GM18508 (cell line): ENCODE results near the gene RPF1.
"Not testable (repeated sequence)": the region's sequence is repeated elsewhere in the genome, so short reads cannot be mapped to it uniquely, and the experiment has no call there.

Experiments
- ATAC-seq: cut with Tn5 transposase; IDR thresholded peaks from one replicate; pipeline ENCODE4 v1.9.1; 2021; ENCODE audit warnings: moderate number of reproducible peaks; ENCODE audit not compliant: insufficient read depth, unreplicated experiment

Gene RPF1

GRCh38 chr1:84489766-84490165 is 10.7 kb downstream of the RPF1 start:
- ATAC-seq: no peak

GRCh38 chr1:84492726-84493125 is 13.7 kb downstream of the RPF1 start:
- ATAC-seq: no peak

- no peak for ATAC-seq
These were observed 14.7 kb downstream of the RPF1 start for GRCh38 chr1:84493747-84494146.

- no peak for ATAC-seq
These were observed 17.4 kb downstream of the RPF1 start for GRCh38 chr1:84496498-84496897.

- ATAC-seq: no peak
These were observed 18.7 kb downstream of the RPF1 start for GRCh38 chr1:84497631-84498275.

- ATAC-seq: no peak
These were observed 23.9 kb downstream of the RPF1 start for GRCh38 chr1:84502927-84503326.

- no peak for ATAC-seq
These were observed 25.8 kb downstream of the RPF1 start for GRCh38 chr1:84504580-84505492.

- ATAC-seq: peak; percentile 7
These were observed 26.5 kb downstream of the RPF1 start for GRCh38 chr1:84505493-84506001.

GRCh38 chr1:84506002-84506728 is 27.1 kb downstream of the RPF1 start, which contains the start of the genes GNG5 and SPATA1:
GNG5 (minus strand) TSS chr1:84506581; CDS start chr1:84506091, 490 bp downstream.
SPATA1 (plus strand) TSS chr1:84506386; CDS start chr1:84516360, 9,974 bp downstream.
- peak; percentile 68 for ATAC-seq

- no peak for ATAC-seq
These were observed 27.8 kb downstream of the RPF1 start for GRCh38 chr1:84506729-84507453.

- not testable (repeated sequence) for ATAC-seq
These were observed 28.8 kb downstream of the RPF1 start for GRCh38 chr1:84507887-84508286.

- ATAC-seq: no peak
These were observed 29.4 kb downstream of the RPF1 start for GRCh38 chr1:84508510-84508909.

GRCh38 chr1:84509029-84509428 is 30.0 kb downstream of the RPF1 start:
- no peak for ATAC-seq

GRCh38 chr1:84510165-84510564 is 31.1 kb downstream of the RPF1 start:
- ATAC-seq: no peak

GRCh38 chr1:84510668-84511067 is 31.6 kb downstream of the RPF1 start:
- no peak for ATAC-seq

- no peak for ATAC-seq
These were observed 45.5 kb downstream of the RPF1 start for GRCh38 chr1:84524590-84524989.

GRCh38 chr1:84525779-84526178 is 46.7 kb downstream of the RPF1 start:
- no peak for ATAC-seq

GRCh38 chr1:84538599-84538998 is 59.5 kb downstream of the RPF1 start:
- no peak for ATAC-seq

- no peak for ATAC-seq
These were observed 60.9 kb downstream of the RPF1 start for GRCh38 chr1:84539972-84540371.

GRCh38 chr1:84540759-84541158 is 61.7 kb downstream of the RPF1 start:
- ATAC-seq: no peak
